ENCODE measurements around the gene FICD. TPM values are rescaled to one million over a fixed set of nuclear protein-coding genes. Genes with fewer than 3 reads are reported as not detected.

Gene FICD
- total RNA-seq, 1 donor from 2014 or later: 7.0 TPM

GRCh38 chr12:108498136-108498535 lies 16.9 kb upstream of the FICD start:
- no peak for DNase-seq (ENCODE audit: extremely low read depth, low read depth, low spot score)

DNA sequence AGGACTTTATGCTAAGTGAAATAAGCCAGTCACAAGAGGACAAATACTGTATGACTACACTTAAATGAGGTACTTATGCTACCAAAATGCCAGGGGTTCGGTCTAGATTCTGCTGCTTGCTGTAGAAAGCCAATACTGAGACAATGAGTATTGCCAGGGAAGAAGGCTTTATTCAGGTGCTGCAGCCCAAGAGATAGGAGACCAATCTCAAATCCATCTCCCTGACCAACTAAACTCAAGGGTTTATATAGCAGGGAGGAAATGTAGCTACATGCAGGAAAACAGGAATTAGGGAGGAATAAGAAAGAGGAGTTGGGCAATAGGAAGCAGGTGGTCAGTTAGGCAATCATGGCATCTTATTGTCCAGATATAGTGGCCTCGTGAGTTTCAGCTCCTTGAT lies 12.2 kb upstream of the FICD start:
- no peak for DNase-seq (ENCODE audit: extremely low read depth, low read depth, low spot score)

DNA sequence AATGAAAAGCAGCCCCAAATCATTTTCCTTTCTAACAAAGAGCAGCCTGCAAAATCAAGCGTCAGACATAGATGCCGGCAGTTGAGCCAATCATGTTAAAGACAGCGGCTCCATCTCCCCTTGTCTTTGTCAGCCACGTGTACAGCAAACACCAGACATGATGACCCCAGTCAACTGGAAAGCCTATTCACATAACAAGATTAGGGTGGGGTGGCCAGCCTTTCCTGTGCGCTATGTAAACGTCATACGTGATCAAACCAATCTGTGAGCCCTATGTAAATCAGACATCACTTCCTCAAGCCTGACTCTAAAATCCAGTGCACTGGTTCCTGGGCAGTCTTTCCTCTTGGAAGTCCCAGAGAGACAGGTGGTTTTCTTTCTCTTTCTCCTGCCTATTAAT lies 9.9 kb upstream of the FICD start:
- DNase-seq (ENCODE audit: extremely low read depth, low read depth, low spot score): no peak

GRCh38 chr12:108507971-108508642 lies 7.0 kb upstream of the FICD start:
- DNase-seq (ENCODE audit: extremely low read depth, low read depth, low spot score): no peak

- DNase-seq (ENCODE audit: extremely low read depth, low read depth, low spot score): no peak
Observed at GRCh38 chr12:108509806-108510205, 5.3 kb upstream of the FICD start.

- no peak for DNase-seq (ENCODE audit: extremely low read depth, low read depth, low spot score)
Observed at GRCh38 chr12:108510836-108511235, 4.2 kb upstream of the FICD start.

DNA sequence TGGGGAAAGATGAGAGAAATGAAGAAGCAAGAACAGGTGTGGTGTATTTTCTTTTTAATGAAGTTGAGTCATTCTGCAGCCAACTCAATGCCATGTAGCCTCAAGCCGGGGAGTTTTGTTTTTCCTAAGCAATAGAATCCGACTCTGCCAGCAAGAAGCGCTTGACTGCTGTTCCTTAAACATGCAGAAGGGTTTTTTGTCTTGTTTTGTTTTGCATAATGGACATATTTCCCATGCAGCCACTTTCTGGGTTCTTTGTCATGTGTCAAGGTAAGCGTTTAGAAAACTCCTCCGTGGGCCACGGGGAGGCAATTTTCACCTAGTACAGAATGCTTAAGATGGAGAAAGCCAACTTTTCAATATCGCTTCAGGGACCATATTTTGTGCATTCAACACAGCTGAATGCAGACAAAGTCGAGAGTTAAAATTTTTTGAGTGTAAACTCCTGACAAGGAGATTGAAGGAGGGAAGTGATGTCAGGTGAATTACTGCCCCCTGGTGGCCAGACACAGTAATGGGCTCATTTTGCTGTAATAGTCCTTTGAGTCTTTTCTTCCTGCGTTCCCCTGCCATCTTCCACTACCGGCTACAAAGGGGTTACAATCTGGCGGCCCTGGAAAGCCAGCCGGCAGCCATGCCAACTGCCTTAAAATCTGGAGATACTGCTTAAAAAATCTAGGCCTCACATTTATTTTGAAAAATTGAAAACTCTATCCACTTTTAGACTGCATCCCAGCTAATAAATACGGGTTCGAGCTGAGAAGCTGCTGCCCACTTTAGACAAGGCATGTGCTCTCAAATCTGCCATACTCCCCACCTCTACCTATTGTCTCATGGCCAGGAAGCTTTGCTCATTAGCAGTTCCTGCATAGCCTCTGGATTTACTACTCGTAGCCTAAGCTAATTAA lies 3.2 kb upstream of the FICD start:
- peak; percentile 54 for DNase-seq (ENCODE audit: extremely low read depth, low read depth, low spot score)

DNA sequence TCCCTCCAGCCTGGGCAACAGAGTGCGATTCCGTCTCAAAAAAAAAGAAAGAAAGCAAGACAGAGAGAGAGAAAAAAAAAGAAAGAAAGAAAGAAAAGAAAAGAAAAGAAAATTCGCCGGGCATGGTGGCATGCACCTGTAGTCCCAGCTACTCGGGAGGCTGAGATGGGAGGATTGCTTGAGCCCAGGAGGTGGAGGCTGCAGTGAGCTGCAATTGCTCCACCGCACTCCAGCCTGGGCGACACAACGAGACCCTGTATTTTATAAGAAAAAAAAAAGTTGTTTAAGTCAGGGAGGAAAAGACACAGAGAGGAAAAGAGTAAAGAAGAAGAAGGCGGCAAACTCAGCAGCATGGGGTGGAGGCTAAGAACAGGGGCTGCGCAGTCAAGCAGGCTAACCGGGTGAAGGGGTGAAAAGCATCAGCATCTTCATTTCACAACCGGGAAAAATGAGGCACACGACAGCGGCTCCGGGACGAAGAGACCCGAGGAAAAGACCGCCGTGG lies 557 bp upstream of the FICD start:
- DNase-seq (ENCODE audit: extremely low read depth, low read depth, low spot score): no peak

DNA sequence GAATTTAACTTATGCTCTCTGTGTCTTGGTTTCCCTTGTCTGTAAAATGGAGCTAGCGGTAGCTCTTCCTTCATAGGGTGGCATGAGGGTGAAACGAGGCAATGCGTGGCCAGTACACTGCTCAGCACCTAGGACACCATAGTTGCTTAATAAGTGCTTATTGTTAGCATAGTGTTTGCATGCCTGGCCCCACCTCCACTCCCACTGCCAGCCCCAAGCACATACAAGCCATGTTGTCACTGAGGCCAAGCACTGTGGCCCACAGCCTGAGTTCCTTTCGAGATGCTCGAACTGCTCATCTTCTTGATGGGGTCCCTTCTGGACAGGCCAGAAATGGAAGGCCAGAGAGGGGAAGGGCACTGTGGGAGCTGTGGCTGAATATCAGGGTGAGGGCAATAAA lies 839 bp downstream of the FICD start:
- DNase-seq (ENCODE audit: extremely low read depth, low read depth, low spot score): no peak

DNA sequence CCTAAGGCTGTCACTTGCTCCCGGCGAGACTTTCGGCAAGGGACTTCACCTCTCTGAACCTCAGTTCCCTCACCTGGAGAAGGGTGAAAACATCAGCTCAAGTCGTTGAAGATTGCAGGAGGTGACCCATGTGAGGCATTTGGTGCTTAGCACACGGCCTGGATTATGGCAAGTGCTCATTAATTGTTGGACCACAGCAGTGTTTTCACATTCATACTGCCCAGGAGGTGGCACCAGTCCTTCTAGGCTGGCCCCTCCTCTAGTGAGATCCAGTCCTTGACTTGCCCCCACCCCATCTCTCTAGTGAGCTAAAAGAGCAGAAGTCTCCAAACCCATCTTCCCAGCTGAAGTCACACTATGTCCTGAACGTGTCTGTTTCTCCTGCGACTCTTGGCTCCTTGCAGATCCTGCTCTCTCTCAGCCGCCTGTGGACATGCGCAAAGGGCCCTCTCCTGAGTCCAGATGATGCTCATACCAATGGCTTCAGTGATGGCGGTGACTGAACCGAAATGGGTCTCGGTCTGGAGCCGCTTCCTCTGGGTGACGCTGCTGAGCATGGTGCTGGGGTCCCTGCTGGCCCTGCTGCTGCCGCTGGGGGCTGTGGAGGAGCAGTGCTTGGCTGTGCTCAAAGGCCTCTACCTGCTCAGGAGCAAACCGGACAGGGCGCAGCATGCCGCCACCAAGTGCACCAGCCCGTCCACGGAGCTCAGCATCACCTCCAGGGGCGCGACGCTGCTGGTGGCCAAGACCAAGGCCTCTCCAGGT lies 1.6 kb downstream of the FICD start:
- DNase-seq (ENCODE audit: extremely low read depth, low read depth, low spot score): no peak

DNA sequence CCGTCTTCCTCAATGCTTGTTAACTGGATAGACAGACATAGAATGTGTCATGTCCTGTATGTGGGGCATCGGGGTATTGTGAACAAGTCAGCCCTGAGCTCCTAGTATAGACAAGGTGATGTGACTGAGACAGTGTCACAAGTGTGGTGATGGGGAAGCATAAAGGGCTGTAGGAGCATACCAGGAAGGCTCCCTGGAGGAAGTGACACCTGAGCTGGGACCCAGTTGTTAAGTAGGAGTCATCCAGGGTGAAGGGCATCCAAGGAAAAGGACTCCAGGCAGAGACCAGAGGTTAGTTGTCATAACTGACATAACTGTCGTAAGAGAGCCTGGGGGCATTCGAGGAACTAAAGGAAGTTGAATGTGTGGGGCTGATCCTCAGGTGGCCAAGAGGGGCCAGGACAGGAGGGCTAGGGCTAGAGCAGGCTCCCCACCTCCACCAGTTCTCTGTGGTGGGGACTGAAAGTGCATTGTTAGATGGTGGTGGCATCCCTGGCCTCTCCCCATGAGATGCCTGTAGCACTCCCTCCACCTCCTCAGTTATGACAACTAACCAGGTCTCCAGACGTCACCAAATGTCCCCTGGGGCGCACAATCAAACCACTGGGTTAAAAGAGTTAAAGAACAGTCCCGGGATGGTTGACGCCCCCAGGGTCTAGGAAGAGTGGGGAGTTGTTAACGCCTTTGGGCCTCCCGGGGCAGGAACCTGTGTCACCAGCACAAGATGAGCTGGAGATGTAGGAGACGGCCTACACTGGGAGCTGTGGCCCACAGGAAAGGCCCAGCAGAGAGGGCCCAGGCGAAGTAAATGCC lies 2.4 kb downstream of the FICD start:
- DNase-seq (ENCODE audit: extremely low read depth, low read depth, low spot score): no peak

- DNase-seq (ENCODE audit: extremely low read depth, low read depth, low spot score): no peak
Observed at GRCh38 chr12:108518101-108518715, 3.1 kb downstream of the FICD start.

DNA sequence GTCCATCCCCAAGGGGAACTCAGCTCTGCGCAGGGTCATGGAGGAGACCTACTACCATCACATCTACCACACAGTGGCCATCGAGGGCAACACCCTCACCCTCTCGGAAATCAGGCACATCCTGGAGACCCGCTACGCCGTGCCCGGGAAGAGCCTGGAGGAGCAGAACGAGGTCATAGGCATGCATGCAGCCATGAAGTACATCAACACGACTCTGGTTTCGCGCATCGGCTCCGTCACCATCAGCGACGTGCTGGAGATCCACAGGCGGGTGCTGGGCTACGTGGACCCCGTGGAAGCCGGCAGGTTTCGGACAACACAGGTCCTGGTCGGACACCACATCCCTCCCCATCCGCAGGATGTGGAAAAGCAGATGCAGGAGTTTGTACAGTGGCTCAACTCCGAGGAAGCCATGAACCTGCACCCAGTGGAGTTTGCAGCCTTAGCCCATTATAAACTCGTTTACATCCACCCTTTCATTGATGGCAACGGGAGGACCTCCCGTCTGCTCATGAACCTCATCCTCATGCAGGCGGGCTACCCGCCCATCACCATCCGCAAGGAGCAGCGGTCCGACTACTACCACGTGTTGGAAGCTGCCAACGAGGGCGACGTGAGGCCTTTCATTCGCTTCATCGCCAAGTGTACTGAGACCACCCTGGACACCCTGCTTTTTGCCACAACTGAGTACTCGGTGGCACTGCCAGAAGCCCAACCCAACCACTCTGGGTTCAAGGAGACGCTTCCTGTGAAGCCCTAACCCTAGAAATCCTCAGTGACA lies 3.8 kb downstream of the FICD start:
- no peak for DNase-seq (ENCODE audit: extremely low read depth, low read depth, low spot score)

GRCh38 chr12:108519558-108519957 lies 4.5 kb downstream of the FICD start:
- no peak for DNase-seq (ENCODE audit: extremely low read depth, low read depth, low spot score)

DNA sequence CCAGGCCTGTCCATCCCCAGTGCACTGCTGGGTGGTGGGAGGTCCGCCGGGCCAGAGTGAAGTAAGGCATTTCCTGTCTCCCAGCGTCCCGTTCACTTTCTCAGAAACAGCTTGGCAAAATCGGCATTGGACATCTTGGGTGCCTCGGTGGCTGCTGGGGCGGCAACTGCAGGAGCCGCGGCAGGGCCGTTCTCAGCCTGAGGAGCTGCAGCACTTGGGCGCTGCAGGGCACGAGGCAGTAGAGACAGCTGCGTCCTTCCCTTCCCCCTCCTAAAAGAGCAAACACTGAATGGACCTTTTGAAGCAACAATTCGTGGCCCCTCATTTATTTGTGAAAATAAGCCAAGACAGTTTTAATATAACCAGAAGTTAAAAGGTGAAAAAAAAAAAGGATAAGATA lies 8.3 kb downstream of the FICD start:
- DNase-seq (ENCODE audit: extremely low read depth, low read depth, low spot score): no peak

DNA sequence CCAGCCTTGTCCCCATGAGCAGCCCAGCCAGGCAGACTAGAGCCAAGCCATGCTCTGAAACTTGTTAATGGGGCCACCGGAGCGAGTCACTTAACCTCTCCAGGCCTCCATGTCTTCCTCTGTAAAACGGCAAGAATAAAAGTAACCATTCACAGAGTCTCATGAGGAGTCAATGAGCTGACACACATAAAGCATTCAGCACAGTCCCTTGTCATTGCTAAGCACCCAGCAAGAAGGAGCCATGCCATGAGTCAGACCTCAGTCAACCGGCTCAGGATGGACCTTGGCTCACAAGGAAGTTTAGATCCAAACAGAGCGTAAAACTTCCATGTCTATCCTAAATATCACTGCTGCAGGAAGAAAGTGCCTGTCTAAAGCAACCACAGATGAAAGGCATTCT lies 10.6 kb downstream of the FICD start:
- no peak for DNase-seq (ENCODE audit: extremely low read depth, low read depth, low spot score)

DNA sequence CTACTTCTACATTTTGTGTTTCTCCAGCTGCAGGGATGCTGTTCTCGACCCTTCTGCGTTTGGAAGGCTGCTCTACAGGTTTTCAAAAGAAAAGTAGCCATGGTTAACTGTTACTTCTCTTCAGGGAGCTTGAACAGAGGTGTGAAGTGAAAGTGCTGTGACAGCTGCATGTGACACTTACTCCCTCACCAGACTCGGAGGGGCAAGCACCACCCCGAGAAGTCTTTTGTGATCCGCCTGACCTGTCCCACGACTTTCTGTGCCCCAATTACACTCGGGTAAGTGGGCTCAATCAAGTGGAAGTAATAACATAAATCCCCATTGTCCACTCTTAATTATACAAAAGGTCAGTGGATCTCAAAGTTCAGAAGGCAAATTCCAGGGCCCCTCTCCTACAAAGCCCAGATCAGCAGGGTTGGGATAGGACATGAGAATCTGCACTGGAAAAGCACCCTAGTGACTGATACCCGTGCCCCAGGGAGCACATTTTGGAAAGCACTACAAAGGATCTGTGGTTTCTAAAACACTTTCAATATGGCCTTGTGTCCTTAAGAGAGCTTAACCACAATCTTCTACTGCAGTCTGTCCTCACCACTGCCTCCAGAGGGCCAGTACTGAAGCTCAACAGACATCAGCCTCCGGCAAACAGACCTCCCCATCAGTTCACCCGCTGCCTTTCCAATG lies 11.5 kb downstream of the FICD start:
- DNase-seq (ENCODE audit: extremely low read depth, low read depth, low spot score): no peak

DNA sequence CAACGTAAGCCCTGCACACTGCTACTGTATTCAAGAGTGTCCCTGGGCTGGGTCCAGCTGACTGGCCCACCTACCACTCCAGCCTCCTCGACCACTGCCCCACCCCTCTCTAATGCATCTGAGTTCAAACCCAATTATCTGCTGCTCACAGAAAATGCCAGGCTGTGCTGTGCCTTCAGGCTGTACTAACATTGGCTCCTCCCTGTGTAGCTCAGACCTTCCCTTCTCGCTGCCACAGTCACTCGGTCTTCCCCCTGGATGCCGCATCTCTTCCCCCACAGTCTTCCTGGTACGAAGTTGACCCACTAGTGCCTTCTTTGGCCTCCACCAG lies 12.1 kb downstream of the FICD start:
- DNase-seq (ENCODE audit: extremely low read depth, low read depth, low spot score): no peak

DNA sequence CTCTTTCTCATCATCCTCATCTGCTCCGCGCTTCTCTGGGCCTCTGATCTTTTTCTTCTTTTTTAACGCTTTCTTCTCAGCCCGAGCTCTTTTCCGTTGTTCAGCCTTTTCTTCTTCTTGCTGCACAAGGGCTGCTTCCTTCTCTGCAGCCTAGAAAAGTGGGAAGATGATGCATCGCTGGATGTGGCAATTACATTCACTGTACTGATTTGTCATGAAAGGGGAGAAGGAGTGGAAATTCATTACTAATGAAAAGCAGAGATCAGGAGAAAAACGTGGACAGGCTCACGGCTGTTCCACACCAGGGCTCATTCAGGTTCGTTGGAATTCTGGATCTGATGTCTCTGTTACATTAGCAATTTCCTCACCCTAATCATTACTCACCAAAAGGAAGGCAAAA lies 15.1 kb downstream of the FICD start:
- DNase-seq (ENCODE audit: extremely low read depth, low read depth, low spot score): no peak

Measured in glomerular endothelial cell (primary cell).